Ascending aorta (tissue), 2 donors: ENCODE results near the gene TOX2. TPM values are rescaled to one million over a fixed set of nuclear protein-coding genes. Genes with fewer than 3 reads are reported as not detected.

Source experiments
- DNase-seq, 2 donors: peaks; one replicate each; pipeline ENCODE4 v3.0.0-alpha.2; 2019; ENCODE audit warnings: low spot score in 2 of 2
- H3K27ac ChIP-seq, 2 donors: fragments of 200-600 bp; sonication (generic); one replicate each; pipeline ENCODE4 v1.5.1; 2016 to 2017; ENCODE audit warnings: mild to moderate bottlenecking in 1 of 2
- H3K27me3 ChIP-seq: fragments of 200-600 bp; sonication (generic); one replicate; pipeline ENCODE4 v1.5.1; 2017
- H3K36me3 ChIP-seq, 2 donors: fragments of 200-600 bp; sonication (generic); one replicate each; pipeline ENCODE4 v1.5.1; 2016
- H3K4me1 ChIP-seq, 2 donors: fragments of 200-600 bp; sonication (generic); one replicate each; pipeline ENCODE4 v1.5.1; 2016 to 2017; ENCODE audit warnings: mild to moderate bottlenecking in 1 of 2
- H3K4me3 ChIP-seq, 2 donors: fragments of 200-600 bp; sonication (generic); one replicate each; pipeline ENCODE4 v1.5.1; 2016 to 2017; ENCODE audit warnings: mild to moderate bottlenecking in 1 of 2
- H3K9me3 ChIP-seq, 2 donors: fragments of 200-600 bp; sonication (generic); one replicate each; pipeline ENCODE4 v1.5.1; 2016
- intact Hi-C: fragments of 100-400 bp; cut with DNase I; formaldehyde crosslinking; loops from one replicate; pipeline ENCODE4 v1.15.1; 2023
- total RNA-seq: library from RNA; depleted of rRNA; stranded (reverse); fragments of >200 nt; gene quantifications from one replicate; pipeline ENCODE4 v1.1.0, GENCODE V29; 2016
- TF ChIP-seq, protein P1 (sequence below), 3 experiments: fragments of 200-600 bp in 2 of 3; fragments of 450-650 bp in 1 of 3; sonication (generic) in 2 of 3; IDR thresholded peaks; one replicate each; pipeline ENCODE4 v1.5.1; 2016 to 2019; ENCODE audit warnings: antibody characterized with exemption in 3 of 3, mild to moderate bottlenecking in 1 of 3, moderate library complexity in 1 of 3

Gene TOX2
- total RNA-seq, 1 donor from 2014 or later = 47.0 TPM

DNA sequence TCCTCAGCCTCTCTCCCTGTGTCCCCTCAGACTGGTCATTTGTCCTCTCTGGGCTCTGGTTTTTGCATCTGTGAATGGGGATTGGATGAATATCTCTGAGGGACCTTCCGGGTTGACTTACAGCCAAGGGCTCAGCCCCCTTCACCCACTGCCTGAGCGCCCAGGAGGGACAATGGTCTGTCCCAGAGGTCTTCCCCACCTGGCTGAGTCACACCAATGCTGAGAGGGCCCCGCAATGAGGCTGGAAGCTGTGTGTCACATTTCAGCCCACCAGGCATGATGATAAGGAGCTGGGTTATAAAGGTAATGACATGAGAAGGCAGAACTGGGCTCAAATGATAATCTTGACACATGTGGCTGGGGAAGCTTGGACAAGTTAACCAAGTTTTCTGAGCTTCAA is 70.5 kb downstream of the TOX2 start:
- intact Hi-C loops = no loop called here
- no peaks in the 10 kb centered on the region for H3K9me3 ChIP-seq
- H3K27me3 ChIP-seq = no peaks in the 10 kb centered on the region
- TF ChIP-seq, protein P1, sequence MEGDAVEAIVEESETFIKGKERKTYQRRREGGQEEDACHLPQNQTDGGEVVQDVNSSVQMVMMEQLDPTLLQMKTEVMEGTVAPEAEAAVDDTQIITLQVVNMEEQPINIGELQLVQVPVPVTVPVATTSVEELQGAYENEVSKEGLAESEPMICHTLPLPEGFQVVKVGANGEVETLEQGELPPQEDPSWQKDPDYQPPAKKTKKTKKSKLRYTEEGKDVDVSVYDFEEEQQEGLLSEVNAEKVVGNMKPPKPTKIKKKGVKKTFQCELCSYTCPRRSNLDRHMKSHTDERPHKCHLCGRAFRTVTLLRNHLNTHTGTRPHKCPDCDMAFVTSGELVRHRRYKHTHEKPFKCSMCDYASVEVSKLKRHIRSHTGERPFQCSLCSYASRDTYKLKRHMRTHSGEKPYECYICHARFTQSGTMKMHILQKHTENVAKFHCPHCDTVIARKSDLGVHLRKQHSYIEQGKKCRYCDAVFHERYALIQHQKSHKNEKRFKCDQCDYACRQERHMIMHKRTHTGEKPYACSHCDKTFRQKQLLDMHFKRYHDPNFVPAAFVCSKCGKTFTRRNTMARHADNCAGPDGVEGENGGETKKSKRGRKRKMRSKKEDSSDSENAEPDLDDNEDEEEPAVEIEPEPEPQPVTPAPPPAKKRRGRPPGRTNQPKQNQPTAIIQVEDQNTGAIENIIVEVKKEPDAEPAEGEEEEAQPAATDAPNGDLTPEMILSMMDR (IDR thresholded peaks at IDR 0.05) = no peak
- DNase-seq = no peak
- H3K36me3 ChIP-seq = no peaks in the 10 kb centered on the region
- H3K4me1 ChIP-seq = no peaks in the 10 kb centered on the region
- H3K27ac ChIP-seq = no peak overlapping the region
- H3K4me3 ChIP-seq = no peak overlapping the region

DNA sequence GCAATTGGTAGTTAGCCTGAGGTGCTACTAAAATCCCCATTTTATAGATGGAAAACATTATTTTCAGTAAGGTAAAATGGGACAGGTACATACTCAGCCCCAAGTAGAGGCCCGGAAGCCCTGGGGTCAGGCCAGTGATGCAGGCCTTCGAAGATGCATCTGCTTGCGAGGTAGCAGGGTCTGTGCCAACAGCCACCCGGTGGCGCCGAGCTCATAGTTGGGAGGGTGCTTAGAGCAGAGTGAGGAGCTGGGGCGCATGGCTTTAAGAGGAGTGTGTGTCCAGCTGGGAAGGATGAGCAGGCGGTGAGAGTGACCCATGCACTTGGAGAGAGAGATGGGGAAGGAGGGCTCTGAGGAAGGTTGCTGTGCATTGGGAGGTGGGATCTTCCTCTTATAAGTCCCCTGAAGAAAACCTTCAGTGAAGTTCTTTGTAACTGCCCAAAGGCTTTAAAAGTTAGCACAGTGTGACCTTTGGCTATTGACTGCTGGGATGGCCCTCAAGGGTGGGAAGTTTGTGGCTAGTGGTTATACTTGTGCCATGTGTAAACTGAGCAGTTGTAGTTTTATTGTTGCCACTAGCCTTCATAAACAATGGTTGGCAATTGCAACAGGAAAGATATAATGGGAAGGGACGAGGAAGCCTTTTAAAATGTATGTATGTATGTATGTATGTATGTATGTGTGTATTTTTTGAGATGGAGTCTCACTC is 71.1 kb downstream of the TOX2 start:
- TF ChIP-seq, protein P1 (IDR thresholded peaks at IDR 0.05) = no peak
- no peaks in the 10 kb centered on the region for H3K4me1 ChIP-seq
- no peaks in the 10 kb centered on the region for H3K27me3 ChIP-seq
- no peak for DNase-seq
- H3K4me3 ChIP-seq = no peak overlapping the region
- intact Hi-C loops = no loop called here
- no peaks in the 10 kb centered on the region for H3K9me3 ChIP-seq
- no peak overlapping the region for H3K27ac ChIP-seq
- no peaks in the 10 kb centered on the region for H3K36me3 ChIP-seq

DNA sequence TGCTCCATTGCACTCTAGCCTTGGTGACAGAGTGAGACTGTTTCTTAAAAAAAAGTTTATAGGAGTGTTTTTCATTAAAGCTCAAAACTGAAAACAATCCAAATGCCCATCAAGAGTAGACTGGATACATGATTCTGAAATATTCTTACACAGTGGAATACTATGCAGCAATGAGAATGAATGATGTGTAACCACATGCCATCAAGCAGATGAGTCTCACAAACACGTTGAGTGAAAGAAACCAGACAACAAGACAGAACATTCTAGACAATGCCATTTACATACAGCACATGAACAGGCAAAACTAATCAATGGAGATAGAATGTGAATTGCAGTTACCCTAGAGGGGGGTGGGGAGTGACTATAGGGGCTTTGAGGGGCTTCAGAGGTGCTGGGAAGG is 72.4 kb downstream of the TOX2 start:
- no peaks in the 10 kb centered on the region for H3K4me1 ChIP-seq
- TF ChIP-seq, protein P1 (IDR thresholded peaks at IDR 0.05) = no peak
- no peak overlapping the region for H3K4me3 ChIP-seq
- intact Hi-C loops = no loop called here
- H3K9me3 ChIP-seq = no peaks in the 10 kb centered on the region
- no peak overlapping the region for H3K27ac ChIP-seq
- no peak for DNase-seq
- no peaks in the 10 kb centered on the region for H3K27me3 ChIP-seq
- H3K36me3 ChIP-seq = no peaks in the 10 kb centered on the region

DNA sequence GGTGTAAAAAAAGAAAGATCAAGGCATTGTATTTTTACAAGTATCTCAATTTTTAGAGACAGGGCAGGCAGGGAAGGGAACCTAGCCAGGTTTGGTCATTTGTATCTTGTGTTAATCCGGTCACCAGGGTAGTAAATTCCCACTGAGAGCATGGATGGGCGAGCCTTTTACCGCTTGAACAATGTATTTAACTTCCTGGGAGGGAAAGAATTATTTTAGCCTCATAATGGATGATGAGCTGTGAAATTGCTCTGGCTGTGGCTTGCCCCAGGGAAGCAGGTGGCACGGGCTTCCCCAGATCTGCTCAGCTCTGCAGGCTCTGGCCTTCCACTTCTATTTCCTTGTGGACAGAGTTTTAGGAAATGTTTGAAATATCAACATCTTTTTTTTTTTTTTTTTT is 72.9 kb downstream of the TOX2 start:
- Histone ChIP-seq H3K4me1 (no peaks in the 10 kb centered on the region), H3K9me3 (no peaks in the 10 kb centered on the region), H3K36me3 (no peaks in the 10 kb centered on the region), H3K4me3 (no peak overlapping the region), H3K27me3 (no peaks in the 10 kb centered on the region), H3K27ac (no peak overlapping the region)
- intact Hi-C loops = no loop called here
- no peak for DNase-seq
- TF ChIP-seq, protein P1 (IDR thresholded peaks at IDR 0.05) = no peak

DNA sequence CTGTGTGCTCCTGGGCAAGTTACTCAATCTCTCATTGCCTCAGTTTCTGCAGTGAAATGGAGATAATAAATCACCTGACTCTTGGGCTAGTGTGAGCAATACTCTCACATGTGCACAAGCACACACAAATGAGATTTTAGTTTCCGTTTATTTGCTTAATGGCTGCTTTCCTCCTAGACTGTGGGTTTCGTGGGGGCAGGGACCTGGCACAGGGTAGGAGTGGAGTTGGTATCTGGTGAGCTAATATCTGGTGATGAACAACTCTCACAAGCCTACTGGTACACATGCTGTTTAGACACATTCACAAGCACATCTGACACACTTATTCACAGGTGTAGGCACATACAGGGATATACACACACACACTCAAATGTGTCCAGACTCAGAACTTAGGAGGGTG is 73.8 kb downstream of the TOX2 start:
- Histone ChIP-seq H3K4me3 (no peak overlapping the region), H3K27ac (no peak overlapping the region), H3K36me3 (no peaks in the 10 kb centered on the region), H3K27me3 (no peaks in the 10 kb centered on the region), H3K4me1 (no peaks in the 10 kb centered on the region), H3K9me3 (no peaks in the 10 kb centered on the region)
- intact Hi-C loops = no loop called here
- DNase-seq = no peak
- TF ChIP-seq, protein P1 (IDR thresholded peaks at IDR 0.05) = no peak

DNA sequence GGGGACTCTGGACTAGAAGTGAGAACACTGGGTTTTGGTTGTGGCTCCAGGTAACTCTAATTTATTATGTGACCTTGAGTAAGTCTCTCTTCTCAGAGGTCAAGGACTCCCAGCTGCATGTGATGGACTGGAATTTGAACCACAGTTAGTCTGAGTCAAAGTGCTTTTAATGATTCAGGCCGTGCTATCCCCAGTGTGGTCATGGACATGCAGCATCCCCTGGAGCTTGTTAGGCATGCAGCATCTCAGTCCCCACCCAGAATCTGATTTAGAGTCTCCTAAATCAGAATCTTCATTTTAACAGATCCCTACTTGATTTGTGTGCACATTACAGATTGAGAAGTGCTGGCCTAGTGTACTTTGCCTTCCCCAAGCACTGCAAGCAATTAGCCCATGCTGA is 74.2 kb downstream of the TOX2 start:
- intact Hi-C loops = no loop called here
- no peaks in the 10 kb centered on the region for H3K9me3 ChIP-seq
- DNase-seq = no peak
- H3K36me3 ChIP-seq = no peaks in the 10 kb centered on the region
- no peaks in the 10 kb centered on the region for H3K4me1 ChIP-seq
- H3K27me3 ChIP-seq = no peaks in the 10 kb centered on the region
- TF ChIP-seq, protein P1 (IDR thresholded peaks at IDR 0.05) = no peak
- H3K27ac ChIP-seq = no peak overlapping the region
- H3K4me3 ChIP-seq = no peak overlapping the region
